Stimulated activated CD4-positive, alpha-beta T cell treated with anti-CD3 and anti-CD28 coated beads, Interleukin-15, amount 100 ng/mL, for 1 hour (primary cell): ENCODE measurements around the gene DNAI4.
"Not testable (repeated sequence)": the region's sequence is repeated elsewhere in the genome, so short reads cannot be mapped to it uniquely, and the experiment has no call there.

Experiments
- DNase-seq, 2 donors: peaks; one replicate each; pipeline ENCODE4 v3.0.0-alpha.2; 2020; ENCODE audit warnings: low read depth in 1 of 2, low spot score in 1 of 2

DNAI4 gene

DNA sequence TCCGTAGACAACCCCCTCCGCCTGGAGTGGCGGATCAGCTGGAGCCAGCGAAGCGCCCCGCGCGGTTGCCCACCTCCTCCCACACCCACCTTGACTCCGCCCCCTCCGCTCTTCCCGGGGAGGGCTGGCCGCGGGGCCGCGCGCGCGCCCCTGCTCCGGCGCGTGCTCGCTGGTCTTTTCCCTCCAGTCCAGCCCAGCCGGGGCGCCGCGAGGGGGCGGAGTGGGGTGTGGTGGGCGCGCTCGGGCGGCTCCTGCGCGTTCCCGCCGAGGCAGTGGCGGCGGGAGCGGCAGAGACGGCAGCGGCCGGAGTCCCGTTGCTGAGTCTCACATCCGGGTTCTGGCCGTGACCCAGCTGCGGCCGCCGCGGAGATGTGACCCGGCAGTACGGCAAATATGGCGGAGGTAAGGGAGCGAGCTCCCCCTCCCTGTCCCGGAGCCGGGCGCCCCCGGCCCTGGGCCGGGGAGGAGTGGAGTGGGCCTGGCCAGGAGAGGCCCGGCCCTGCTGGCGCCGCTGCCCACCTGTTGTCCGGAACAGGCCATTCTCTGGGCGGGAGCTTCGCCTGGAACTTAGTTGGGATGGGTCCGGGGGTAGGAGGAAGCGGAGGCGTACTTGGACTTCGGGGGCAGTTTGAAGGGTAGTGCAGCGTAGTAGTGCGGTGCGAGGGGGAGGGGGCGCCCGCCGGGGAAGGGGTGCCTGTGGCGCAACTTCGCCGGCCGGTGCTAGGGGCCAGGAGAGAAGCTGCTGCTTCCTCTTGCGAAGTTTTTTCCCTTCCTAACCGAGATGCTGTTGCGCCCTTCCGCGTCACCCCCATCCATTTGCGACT, 5.6 kb upstream of the DNAI4 start:
- peak; percentile 91 to 92 for DNase-seq

GRCh38 chr1:66929691-66929998, 5.0 kb upstream of the DNAI4 start:
- no peak for DNase-seq

GRCh38 chr1:66929146-66929688, 4.6 kb upstream of the DNAI4 start:
- DNase-seq, result no peak

DNA sequence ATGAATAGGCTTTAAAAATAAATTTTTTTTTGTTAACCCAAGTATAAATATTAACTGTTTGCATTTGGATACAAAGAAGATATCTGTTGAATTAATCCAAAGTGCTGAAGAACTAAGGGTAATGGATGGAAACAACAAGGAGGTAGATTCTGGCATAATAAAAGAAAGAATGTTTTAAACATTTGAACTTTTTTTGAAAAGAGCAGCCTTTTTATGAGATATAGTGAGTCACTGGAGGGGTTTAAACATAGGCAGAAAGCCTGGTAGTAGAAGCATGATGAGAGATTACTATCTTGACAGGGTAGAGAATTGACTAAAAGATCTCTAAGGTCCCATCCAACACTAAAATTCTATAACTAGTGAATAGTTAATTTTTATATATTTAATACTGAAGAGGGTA, 2.9 kb upstream of the DNAI4 start:
- no peak for DNase-seq

- DNase-seq, result no peak
Observed at GRCh38 chr1:66925944-66926343, 1.3 kb upstream of the DNAI4 start.

- no peak for DNase-seq
Observed at GRCh38 chr1:66925558-66925910, 878 bp upstream of the DNAI4 start.

DNA sequence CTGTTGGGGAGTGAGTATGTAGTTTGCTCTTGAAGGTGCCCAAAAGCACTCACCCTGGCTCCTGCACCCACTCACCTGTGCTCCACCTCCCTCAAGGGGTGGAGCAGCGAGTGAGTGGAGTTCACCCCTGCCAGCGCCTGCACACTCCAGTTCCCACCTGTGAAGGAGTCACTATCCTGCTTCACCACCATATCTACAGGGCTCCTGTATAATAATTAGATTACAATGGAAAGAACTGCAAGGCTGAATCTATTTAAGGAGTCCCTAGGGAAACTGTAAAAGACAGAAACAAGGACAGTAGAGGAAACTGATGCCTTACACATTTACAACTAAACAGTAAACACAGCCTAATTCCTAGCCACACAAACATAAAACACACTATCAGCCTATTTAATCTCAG, 4.1 kb downstream of the DNAI4 start:
- no peak for DNase-seq

DNA sequence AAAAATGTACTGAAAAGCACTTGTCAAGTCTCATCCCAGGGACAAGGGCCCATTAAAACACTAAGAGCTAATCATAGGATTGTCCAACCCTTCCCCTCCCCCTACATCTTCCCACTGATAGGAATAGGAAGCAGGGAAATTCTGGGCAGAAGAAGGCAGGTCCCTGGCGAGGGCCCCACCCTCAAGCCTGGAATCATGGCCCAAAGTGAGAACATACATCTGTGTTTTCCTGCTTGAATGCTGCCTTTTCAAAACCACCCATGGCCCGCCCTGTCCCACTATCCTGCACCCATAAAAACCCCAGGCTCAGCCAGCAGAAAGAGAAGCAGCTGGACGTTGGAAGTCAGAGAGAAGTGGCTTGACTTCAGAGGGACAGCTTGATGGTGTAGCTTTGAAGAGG, 4.8 kb downstream of the DNAI4 start:
- no peak for DNase-seq

- no peak for DNase-seq
Observed at GRCh38 chr1:66919063-66919462, 5.6 kb downstream of the DNAI4 start.

DNA sequence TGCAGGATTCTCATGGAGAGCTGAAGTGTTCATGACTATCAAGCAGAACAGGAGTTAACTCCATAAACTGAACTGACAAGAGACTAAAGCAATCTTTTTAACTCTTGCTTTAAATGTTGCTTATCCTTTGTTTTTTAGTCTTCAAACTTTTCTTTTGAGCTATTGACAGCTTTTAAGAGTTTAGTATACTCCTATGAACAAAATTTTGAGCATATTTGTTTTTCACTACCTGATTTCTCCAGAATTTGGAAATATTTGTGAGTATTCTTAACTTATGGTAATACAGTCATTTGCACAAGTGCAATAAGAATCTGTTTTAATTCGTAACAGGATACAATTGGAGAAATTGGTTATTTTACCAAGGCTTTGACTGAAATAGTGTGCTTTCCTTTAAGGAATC, 7.2 kb downstream of the DNAI4 start:
- DNase-seq, result no peak

DNA sequence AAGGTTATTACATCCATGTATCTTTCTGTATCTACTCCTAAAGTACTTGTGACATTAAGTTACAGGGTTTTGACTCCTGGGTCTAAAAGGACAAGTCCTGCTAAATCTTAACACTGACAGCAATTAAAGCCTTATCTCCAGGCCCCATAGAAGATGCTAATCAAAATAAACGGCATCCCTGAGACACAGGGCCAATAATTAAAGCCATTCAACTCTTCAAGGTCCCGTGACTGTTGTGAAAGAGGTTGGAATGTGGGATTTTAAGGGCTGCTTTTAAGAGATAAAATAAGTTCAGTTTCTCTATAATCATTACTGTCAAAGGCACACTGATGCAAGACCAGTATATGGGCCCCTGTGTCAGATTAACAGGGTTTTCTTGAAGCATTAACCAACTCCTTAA, 8.3 kb downstream of the DNAI4 start:
- DNase-seq, result no peak

DNA sequence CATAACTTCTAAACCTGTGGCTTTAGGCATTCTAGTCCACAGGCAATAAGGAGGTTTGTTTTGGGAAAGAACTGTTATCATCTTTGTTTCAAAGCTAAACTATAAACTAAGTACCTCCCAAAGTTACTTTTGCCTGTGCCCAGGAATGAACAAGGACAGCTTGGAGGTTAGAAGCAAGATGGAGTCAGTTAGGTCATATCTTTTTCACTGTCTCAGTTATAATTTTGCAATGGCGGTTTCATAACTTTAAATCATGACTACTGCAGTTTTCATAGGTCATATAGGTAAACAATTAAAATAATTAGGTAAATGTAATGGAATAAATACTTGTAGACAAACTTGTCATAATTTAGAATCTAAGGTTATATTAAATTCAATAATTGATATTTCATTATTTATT, 9.5 kb downstream of the DNAI4 start:
- DNase-seq, result not testable (repeated sequence)

GRCh38 chr1:66893712-66894111, 30.9 kb downstream of the DNAI4 start:
- DNase-seq, result no peak

GRCh38 chr1:66890621-66891020, 34.0 kb downstream of the DNAI4 start:
- DNase-seq, result no peak

- no peak for DNase-seq
Observed at GRCh38 chr1:66889030-66889429, 35.6 kb downstream of the DNAI4 start.

GRCh38 chr1:66876664-66877063, 48.0 kb downstream of the DNAI4 start:
- no peak for DNase-seq

DNA sequence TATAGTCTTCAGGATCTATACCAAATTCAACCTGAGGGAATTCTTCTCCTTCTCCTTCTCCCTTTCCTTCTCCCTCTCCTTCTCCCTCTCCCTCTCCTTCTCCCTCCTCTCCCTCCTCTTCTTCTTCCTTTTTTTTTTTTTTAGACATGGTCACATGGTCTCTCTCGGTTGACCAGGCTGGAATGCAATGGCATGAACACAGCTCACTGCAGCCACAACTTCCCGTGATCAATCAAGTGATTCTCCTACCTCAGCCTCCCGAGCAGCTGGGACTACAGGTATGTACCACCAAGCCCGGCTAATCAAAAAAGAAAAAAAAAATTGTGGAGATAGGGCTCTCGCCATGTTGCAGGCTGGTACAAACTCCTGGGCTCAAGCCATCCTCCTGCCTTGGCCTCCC, 51.5 kb downstream of the DNAI4 start:
- no peak for DNase-seq

- DNase-seq, result not testable (repeated sequence)
Observed at GRCh38 chr1:66872024-66872423, 52.6 kb downstream of the DNAI4 start.

- DNase-seq, result no peak
Observed at GRCh38 chr1:66867501-66867900, 57.2 kb downstream of the DNAI4 start.

- no peak for DNase-seq
Observed at GRCh38 chr1:66860529-66860928, 64.1 kb downstream of the DNAI4 start.

- no peak for DNase-seq
Observed at GRCh38 chr1:66853379-66853778, 71.3 kb downstream of the DNAI4 start.

DNA sequence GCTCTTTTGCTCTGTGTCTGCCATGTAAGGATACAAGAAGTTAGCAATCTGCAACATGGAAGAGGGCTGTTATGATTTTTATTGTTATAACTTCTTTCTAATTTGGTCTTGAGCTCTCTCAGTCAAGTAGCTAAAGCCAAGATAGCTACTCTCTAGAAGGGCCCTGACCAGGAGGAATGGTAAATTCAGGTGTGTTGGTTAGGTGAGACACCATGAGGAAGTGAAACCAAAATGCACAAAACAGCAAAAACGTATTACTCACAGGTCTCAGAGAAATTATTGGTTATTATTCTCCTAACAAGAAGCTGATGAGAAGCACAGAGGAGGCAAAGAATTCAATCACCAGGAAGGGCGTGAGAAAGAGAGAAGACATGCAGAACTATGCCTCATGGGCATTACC, 71.8 kb downstream of the DNAI4 start:
- DNase-seq, result no peak

DNA sequence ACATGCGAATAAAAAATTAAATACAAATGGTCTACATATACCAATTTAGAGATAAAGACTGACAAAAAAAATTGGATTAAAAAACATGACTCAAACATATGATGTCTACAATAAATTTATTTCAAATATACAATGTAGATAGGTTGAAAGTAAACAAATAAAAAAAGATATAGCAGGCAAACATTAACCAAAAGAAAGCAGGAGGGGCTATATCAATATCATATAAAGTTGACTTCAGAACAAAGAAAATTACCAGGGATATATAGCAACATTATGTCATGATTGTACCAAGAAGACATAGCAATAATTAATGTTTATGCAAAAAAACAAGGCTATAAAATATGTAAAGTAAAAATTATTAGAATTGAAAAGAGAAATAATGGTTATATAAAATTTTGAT, 73.7 kb downstream of the DNAI4 start:
- DNase-seq, result no peak
